GM12874 (cell line): Measurements from ENCODE around the gene UFM1.

ENCODE experiments used
- TF ChIP-seq, protein P1 (sequence below): IDR thresholded peaks from 2 replicates; pipeline ENCODE4 v1.5.1; 2011; ENCODE audit warnings: low read depth, mild to moderate bottlenecking, control low read depth, low read length, moderate library complexity; ENCODE audit not compliant: insufficient read depth

Gene UFM1

DNA sequence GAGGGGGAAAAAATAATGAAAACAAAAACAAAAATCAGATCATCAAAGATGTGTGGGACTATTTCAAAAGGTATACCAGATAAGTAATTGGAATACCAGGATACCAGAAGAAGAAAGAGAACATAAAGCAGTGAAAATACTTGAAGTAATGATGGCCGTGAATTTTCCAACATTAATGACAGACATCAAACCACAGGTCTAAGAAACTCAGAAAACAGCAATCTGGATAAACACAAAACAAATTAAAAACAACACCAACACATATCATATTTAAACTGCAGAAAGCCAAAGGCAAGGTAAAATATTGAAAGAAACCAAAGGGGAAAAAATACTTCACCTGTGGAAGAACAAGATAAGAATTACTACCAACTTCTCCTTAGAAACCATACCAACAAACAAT is 24.2 kb upstream of the UFM1 start:
- TF ChIP-seq, protein P1, sequence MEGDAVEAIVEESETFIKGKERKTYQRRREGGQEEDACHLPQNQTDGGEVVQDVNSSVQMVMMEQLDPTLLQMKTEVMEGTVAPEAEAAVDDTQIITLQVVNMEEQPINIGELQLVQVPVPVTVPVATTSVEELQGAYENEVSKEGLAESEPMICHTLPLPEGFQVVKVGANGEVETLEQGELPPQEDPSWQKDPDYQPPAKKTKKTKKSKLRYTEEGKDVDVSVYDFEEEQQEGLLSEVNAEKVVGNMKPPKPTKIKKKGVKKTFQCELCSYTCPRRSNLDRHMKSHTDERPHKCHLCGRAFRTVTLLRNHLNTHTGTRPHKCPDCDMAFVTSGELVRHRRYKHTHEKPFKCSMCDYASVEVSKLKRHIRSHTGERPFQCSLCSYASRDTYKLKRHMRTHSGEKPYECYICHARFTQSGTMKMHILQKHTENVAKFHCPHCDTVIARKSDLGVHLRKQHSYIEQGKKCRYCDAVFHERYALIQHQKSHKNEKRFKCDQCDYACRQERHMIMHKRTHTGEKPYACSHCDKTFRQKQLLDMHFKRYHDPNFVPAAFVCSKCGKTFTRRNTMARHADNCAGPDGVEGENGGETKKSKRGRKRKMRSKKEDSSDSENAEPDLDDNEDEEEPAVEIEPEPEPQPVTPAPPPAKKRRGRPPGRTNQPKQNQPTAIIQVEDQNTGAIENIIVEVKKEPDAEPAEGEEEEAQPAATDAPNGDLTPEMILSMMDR, result no peak

- TF ChIP-seq, protein P1, result no peak
Measured at GRCh38 chr13:38328699-38329098, 21.0 kb upstream of the UFM1 start.

- TF ChIP-seq, protein P1, result no peak
Measured at GRCh38 chr13:38334845-38335244, 14.8 kb upstream of the UFM1 start.

DNA sequence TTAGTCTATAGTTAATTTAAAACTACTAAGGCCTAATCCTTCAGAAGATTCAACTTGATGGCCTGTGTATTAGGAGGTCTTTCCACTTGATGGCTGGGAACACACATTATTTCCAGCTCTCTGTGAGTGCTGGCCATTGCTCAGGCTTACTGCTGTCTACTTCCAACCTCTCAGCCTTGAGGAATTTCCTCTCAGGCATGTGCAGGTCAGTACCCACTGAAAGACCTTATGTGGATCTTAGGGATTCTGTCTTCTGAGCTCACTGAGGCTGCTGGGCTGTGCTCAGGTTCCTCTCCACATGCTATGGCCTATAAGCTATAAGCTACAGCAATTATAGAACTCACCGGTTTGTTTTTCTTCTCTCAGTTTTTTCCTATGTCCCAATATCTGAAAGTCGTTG is 11.6 kb upstream of the UFM1 start:
- TF ChIP-seq, protein P1, result no peak

DNA sequence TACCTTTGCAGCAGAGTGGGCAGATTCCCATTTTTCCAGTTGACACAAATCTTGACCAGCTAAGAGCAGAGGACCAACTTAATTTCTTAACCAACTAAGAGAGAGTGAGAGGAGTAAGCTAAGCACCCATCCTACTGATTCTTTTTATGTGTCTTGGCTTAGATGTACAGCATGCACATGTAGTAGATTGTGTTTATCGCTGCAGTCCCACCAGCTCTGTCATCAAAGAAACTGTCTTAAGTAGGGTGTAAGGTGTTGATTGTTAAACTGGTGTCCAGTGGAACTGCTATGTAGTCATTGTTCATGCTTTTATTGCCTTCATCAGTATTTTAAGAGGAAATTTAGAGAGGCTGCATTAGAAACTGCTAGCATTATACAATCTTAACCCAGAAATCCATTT is 9.0 kb upstream of the UFM1 start:
- TF ChIP-seq, protein P1, result no peak

- TF ChIP-seq, protein P1, result no peak
Measured at GRCh38 chr13:38341149-38341692, 8.4 kb upstream of the UFM1 start.

GRCh38 chr13:38346764-38347163 is 2.9 kb upstream of the UFM1 start:
- TF ChIP-seq, protein P1, result no peak
